NCI-H2029 (cell line): ENCODE data around the gene ITPKB.

Source experiments
- DNase-seq: peaks from one replicate; lab custom pipeline; 2025; lab: John Stamatoyannopoulos, UW

The ITPKB gene

GRCh38 chr1:226637147-226637935, 101.7 kb downstream of the ITPKB start:
- no peak for DNase-seq

GRCh38 chr1:226636847-226637096, 102.3 kb downstream of the ITPKB start:
- no peak for DNase-seq

- DNase-seq: no peak
These were observed 103.6 kb downstream of the ITPKB start for GRCh38 chr1:226635456-226635941.

- DNase-seq: no peak
These were observed 104.4 kb downstream of the ITPKB start for GRCh38 chr1:226634611-226635246.

- DNase-seq: peak; percentile 40
These were observed 104.9 kb downstream of the ITPKB start for GRCh38 chr1:226634166-226634588.

GRCh38 chr1:226633541-226634165, 105.4 kb downstream of the ITPKB start:
- DNase-seq: no peak

- no peak for DNase-seq
These were observed 106.1 kb downstream of the ITPKB start for GRCh38 chr1:226632922-226633351.

GRCh38 chr1:226632169-226632879, 106.8 kb downstream of the ITPKB start:
- DNase-seq: no peak

GRCh38 chr1:226631229-226632000, 107.7 kb downstream of the ITPKB start:
- no peak for DNase-seq

- no peak for DNase-seq
These were observed 108.5 kb downstream of the ITPKB start for GRCh38 chr1:226630592-226630991.

- no peak for DNase-seq
These were observed 109.1 kb downstream of the ITPKB start for GRCh38 chr1:226629896-226630550.

- DNase-seq: no peak
These were observed 109.7 kb downstream of the ITPKB start for GRCh38 chr1:226629210-226629895.

- DNase-seq: no peak
These were observed 110.4 kb downstream of the ITPKB start for GRCh38 chr1:226628612-226629155.

- DNase-seq: no peak
These were observed 111.0 kb downstream of the ITPKB start for GRCh38 chr1:226627924-226628611.

- no peak for DNase-seq
These were observed 111.9 kb downstream of the ITPKB start for GRCh38 chr1:226627050-226627755.

- DNase-seq: peak; percentile 3
These were observed 112.5 kb downstream of the ITPKB start for GRCh38 chr1:226626577-226626956.

- no peak for DNase-seq
These were observed 113.1 kb downstream of the ITPKB start for GRCh38 chr1:226625832-226626576.

- no peak for DNase-seq
These were observed 113.8 kb downstream of the ITPKB start for GRCh38 chr1:226625326-226625725.
